ENCODE measurements around the gene SSUH2. TPM values are rescaled to one million over a fixed set of nuclear protein-coding genes. Genes with fewer than 3 reads are reported as not detected.

Gene SSUH2
- total RNA-seq, 1 donor from 2014 or later = 3.9 TPM

DNA sequence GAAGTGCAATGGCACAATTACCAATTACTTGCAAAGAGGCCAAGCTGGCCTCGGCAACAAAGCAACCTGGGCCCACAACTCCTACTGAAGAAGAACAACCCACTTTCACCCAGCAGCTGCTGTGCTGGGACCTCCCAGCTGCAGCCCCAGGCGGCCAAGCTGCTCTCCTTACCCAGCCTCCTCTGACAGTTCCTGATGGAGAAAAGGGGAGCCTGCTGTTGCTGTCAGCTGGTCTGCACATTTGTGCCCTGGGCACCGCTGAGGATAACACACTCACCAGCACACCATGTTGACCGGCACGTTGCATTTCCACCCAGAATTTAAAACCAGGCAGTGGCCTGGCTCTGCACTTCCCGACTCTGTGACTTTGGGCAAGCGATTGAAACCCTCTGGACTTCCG, 33.6 kb downstream of the SSUH2 start:
- DNase-seq (ENCODE audit: low spot score) = no peak

DNA sequence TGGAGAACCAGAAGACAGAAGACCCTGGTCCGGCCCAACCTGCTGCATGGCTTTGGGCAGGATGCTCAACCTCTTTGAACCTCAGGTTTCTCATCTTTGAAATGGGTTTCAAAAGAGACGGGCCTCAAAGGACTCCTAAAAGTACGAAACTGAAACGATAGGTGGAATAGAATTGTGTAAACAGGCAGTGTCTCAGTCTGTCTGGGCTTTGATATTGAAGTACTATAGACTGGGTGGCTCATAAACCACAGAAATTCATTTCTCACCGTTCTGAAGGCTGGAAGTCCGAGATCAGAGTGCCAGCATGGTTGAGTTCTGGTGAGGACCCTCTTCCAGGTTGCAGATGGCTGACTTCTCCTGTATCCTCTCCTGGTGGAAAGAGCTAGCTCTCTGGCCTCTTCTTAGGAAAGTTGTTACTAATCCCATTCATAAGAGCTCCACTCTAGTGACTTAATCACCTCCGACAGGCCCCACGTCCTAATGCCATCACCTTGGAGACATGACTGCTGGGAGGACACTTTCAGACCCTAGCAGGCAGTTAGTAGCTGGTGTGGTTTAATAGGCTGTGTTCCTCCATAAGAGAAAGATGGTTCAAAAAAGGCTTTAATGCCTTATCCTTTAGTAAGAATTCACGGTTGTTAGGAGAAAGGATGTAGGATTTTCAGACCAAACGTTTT, 35.7 kb downstream of the SSUH2 start:
- no peak for DNase-seq (ENCODE audit: low spot score)

DNA sequence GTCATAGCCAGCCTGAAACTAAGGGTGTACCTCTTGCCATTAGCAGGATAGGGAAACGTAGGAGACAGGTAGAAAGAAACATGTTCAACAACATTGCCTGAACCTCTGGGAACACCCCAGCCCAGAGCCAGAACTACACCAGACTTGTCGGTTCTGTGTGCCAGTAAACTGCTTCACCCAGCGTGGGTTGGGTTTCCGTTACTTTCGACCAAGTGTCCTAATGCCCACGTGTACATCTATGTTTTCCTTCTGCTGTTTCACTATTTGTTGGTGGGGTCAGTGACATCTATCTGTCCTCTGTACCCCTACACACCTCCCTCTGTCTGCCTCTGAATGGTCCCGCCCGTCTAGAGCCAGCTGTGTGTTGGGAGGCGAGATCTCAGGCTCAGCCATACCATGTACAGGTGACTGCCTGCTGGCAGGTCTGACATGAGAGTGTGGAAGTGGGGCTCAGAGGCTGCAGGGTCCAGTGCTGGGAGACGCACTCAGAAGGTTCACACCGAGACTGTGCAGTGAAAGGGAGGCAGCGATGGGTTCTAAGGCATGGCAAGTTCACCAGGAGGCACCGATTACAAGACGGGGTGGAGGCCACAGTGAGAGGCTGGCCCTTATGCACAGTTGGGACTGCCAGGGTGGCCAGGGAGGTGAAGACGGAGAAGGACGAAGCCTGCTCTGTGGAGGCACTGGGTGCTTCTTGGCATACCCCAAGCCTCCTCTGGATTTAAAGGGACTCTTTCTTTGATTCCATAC, 36.4 kb downstream of the SSUH2 start:
- DNase-seq (ENCODE audit: low spot score) = no peak

DNA sequence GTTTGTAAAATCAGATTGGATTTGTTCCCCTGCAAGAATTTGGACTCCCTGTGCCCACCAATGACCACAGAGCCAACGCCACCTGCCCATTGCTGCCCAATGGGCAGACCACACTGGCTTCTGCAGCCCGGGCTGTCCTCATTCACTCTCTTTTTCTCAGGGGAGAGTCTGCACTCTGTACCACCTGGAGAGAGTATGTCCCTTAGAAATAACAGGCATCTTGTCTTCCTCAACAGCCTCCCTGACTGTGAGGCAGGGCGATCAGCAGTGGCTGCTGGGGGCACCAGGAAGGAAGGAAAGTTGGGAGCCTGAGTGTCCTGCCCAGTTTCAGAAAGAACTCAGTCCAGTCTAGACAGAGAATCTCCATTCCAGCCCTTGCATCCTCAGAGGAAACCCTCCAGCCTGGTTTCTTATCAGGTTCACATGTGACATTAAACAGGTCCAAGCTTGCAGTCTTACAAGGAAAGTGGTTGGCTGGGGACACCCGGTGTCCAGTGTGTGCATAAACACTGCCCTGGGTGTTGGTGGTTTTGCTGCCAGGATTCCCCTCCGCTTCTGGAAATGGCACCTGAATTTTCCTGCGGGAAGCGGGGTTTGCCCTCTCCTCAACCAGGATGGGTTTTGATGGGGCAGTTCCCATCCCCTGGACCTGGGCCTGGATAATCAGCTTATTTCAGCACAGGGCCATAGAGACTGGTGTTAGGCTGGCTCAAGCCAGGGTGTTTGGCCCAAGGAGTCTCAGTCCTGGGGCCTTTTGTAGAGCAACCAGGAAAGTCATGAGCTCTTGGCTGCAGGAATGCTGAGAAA, 37.2 kb downstream of the SSUH2 start:
- DNase-seq (ENCODE audit: low spot score) = peak; percentile 96

DNA sequence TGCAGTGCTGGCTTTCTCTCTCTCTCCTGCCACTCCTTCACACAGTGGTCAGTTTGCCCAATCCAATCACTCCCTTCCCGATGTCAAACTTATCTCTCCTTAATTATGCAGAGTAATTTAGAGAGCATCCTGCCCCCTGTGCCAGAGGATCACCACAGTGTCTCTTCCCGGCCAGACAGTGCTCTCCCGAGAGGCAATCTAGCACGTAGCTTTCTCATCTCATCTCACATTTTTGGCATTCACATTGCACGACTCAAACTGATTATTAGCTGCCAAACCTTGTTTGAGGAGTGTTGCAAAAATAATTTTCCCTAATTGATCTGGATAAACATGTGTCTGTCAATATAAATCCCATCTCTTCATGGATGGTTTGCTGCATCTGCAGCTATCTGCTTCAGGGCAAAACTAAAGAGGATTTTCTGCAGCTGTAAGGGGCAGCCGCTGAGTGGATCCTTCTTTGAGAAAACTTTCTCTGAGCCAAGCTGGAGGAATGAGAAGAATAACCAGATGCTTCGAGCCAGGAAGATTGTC, 37.8 kb downstream of the SSUH2 start:
- peak; percentile 73 for DNase-seq (ENCODE audit: low spot score)

DNA sequence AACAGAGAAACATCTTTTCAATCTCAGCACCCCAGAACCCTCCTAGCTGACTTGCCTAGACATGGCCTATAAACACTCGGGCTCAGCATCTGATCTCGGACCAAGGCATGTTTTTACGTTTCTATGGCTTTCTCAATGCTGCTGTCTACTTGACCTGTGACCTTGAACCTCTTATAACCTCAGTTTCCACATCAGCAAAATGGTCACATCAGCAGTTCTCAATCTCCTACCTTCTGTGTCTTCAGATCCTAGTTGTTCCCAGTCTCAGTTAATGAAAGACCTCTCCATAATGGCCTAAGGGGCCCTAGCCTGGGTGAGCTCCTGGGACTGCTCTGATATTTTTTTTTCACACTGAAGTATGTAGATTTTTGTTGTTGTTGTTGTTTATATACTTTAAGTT, 39.6 kb downstream of the SSUH2 start:
- DNase-seq (ENCODE audit: low spot score) = no peak

DNA sequence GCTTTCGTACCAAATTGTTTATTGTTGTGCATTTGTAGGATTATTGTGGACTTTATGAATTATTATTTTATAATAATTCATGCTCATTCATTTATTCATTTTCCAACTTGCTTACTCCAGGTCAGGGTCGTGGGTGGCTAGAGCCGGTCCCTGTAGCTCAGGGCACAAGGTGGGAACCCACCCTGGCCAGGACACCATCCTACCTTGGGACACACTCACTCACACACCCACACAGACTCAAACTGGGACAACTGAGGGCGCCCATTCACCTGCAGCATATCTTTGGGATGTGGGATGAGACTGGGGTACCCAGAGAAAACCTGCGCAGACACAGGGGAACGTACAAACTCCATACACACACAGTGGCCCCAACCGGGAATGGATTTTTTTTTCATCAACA, 40.6 kb downstream of the SSUH2 start:
- DNase-seq (ENCODE audit: low spot score) = no peak

DNA sequence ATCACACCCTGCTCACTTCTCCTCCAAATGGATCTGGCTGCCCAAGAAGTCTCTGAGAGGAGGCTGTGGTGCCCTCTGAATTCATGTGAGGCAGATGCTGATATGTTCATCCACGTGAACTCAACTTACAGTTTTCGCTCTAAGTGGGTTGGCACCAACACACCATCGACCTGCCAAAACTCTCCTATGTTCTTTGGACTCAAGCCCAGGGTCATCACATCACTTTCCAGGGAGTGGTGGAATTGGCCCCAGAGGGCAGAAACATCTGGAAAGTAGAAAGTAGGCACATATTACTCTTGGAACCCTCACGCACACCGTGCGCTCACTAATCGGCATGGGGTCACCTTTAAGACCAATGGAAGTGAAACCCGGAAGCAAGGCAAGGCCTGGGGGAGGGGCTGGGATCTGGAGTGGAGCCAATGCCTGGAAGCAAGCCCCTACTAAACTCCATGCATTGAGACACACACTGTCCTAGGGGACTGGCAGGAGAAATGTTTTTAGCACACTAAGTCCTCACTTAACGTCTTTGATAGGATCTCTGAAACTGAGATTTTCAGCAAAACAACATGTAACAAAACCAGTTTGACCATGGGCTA, 41.4 kb downstream of the SSUH2 start:
- DNase-seq (ENCODE audit: low spot score) = no peak

DNA sequence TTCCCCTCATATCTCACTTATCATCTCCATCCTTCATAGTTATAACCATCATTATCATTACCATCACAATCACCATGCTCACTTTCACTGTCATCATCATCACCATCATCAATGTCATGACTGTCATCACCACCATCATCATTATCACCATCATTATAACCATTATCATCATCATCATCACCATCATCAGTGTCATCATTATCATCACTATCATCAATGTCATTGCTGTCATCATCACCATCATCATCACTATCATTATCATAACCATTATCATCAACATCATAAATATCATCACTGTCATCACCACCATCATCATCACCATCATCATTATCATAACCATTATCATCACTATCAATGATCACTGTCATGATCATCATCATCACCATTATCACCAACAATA, 44.1 kb downstream of the SSUH2 start:
- no peak for DNase-seq (ENCODE audit: low spot score)

DNA sequence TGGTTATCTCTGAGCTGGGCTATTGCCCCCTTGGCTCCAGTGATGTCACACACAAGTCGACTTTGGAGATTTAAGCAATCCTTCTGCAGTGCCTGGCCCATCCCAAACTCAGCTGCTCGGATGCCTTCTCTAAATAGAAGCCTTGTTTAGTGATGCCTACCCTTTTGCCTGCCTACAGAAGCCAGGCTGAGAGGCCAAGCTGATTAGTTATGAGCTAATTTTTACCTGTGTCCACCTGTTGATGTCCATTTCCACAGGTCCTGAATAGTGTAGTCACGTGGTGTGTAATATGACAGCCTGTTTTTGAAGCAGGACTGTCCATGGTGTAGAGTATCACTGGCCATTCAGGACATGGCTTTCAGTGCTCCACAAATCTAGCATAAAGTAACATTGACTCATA, 45.5 kb downstream of the SSUH2 start:
- no peak for DNase-seq (ENCODE audit: low spot score)

DNA sequence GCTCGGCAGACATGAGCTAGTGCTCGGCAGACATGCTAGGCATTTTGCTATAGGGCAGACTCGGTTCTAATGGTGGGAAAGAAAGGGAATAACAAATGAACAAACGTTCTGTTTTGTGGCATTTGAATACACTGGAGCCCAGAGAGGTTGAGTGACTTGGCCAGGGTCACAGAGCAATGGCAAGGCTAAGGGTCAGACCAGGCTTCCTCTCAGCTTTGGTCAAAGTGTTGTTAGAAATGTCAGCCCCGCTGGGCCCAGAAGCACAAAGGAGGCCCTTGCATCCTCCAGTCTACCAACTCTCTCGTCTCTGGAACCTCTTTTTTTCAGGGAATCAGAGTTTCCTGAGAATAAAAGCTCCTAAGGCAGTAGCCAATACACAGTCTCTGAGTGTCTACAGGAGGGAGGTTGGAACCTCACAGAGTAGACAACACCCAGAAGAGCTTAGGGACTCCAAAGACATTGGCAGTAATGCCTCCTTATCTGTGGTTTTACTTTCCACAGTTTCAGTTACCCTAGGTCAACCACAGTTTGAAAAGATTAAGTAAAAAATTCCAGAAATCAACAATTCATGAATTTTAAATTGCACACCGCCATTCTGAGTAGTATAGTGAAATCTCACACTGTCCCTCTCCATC, 47.3 kb downstream of the SSUH2 start:
- peak; percentile 54 for DNase-seq (ENCODE audit: low spot score)

DNA sequence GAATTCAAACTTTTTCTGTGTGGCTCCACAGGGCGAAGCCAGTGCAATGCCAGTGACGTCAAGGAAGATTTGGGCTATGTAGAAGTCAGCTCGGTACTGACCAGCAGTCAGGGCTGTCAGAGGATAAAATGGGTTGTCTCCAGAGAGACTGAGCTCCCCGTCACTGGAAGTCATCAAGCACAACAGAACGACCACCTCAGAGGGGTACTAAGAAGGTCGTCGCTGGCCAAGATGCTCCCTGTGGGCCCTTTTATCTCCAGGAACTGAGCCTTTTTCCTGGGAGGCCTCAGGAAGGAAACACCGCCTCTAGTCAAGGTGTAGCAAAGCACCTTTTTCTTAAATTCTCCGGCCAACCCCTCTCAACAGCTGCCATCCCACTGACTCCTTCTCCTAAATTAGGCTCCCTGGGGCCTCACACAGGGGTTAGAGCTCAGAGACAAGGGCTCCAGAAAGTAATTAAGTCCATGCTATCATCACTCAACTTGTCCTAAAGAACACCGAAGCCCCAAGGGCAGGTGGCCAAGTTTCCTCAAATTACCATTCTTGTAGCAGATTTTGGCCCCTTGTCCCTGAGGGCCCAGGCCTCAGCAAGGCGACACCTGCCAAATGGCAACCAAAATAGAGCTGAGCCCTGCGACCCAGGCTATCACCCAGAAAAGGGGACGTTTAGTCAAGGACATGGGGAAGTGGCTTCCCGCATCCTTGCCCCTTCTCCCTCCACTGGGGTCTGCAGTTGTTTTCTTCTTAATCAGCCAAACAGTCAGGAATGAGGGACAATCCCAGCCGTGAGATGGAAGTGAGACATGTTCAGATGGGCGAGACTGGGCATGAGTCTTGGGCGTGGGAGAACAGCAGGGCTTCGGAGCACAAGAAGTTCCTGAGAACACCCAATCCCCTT, 48.0 kb downstream of the SSUH2 start:
- no peak for DNase-seq (ENCODE audit: low spot score)

DNA sequence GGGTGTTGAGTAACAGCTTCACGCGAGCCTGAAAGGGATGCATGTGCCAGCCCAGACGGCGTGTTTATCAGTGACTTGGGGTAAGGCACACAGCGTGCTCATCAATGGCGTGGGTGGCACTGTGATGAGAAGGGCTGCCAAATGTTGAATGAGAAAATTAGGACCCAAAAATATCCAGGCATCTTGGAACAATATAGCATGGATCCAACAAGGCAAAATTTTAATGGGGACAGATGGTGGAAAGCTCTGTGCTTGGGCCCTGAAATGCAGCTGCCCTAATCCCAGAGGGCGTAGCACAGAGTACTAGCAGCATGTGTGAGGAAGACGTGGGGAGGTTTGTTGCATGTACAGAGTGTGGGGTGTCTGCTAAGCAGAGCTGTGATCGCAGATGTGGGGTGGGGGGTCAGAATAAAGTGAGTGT, 48.9 kb downstream of the SSUH2 start:
- DNase-seq (ENCODE audit: low spot score) = no peak

DNA sequence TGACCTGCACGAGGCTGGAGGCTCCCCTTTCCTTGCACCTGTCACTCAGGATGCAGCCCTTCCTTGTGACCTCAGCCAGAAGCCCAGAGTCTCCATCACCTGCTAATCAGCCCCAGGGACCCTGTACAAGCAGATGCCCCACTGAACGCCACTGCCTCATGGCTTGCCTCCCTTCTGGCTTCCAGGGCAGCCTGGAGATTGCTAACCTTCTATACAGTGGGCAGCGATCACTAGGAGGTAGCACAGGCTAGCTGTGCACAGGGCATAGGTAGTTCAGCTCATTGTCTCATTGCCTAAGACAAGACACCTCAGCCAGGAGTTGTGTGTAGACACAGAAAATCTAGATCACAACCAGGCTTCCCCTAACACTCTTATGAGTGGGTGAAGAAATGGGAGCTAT, 49.3 kb downstream of the SSUH2 start:
- no peak for DNase-seq (ENCODE audit: low spot score)

DNA sequence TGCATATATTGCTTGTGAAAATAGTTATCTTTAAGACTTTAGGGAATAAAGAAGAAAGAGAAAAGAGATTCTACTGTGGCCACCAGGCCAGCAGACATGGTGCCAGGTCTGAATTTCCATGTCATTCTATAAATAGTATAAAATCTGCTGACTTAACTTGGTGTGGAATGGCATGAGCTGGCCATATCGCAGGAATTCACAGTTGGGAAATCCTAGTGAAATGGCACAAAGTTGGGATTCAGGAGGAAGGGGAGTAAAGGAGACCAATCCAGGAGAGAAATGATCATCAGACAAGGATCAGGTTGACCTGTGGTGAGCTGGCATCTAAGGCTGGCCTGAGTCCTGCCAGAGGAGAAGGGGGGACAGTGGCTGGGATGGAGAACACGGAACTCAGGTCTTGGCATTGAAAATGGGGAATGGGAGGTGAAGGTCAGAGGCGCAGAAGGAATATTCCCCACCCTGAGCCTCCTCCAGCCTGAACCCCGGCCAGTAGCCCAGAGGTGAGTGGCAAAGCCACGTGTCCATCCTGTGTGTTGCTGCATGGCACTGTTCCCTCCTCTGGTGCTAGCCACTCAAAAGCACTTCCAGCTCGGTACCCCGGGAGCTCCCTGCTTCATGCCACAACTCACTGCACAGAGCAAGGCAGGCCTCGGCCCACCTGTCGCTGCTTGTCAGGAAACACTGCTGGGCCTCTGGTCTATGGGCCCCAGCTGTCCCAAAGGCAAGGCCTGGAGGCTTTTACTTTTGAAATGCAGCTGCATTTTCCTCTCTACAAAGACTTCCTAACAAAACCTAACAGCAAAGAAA, 51.4 kb downstream of the SSUH2 start:
- no peak for DNase-seq (ENCODE audit: low spot score)

DNA sequence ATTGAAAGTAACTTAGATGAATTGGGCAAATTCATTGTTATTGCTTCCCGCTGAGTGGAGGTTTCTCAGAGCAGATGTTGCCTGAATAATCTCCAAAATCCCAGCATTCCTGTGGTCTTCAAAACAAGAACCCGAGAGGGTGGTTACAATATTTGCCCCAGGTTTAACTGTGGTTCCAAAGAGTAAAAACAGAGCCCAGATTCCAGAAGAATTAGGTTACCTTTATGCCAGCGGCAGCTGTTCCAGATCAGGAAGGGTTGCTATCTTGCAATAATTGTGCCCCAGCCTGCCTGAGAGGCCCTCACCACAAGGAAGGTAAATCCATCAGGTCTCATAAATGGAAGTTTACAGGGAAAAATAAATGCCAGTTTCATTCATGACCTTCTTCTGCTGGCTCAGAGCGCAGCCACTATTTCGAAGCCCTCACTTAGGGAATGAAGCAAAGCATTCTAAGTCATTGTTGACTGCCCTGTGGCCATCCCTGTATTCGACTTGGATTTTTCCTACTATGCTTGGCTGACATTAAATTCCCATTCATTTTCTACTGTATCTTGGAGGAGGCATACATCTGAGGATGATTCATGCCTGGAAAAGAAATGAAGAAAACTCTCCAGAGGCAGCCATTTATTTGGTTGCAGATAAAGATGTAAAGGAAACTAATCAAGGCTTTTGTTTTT, 54.6 kb downstream of the SSUH2 start:
- peak; percentile 42 for DNase-seq (ENCODE audit: low spot score)

DNA sequence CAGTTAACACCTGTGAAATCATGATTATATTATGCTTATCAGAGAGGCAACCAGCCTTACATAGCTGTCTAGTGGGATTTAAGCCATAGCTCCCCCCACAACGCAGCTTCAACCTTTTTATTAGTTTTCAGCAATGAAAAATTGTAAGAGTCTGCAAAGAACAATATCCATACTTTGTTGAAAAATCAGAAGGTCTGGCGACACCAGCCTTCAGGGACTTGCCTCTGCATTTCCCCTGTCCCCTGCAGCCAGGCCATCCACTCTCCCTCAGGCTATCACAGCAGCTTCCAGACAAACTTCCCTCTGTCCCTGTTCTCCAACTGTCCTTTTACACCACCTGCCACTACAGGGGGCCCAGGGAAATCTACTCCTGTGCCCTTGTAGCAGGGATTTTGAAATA, 59.9 kb downstream of the SSUH2 start:
- no peak for DNase-seq (ENCODE audit: low spot score)

DNA sequence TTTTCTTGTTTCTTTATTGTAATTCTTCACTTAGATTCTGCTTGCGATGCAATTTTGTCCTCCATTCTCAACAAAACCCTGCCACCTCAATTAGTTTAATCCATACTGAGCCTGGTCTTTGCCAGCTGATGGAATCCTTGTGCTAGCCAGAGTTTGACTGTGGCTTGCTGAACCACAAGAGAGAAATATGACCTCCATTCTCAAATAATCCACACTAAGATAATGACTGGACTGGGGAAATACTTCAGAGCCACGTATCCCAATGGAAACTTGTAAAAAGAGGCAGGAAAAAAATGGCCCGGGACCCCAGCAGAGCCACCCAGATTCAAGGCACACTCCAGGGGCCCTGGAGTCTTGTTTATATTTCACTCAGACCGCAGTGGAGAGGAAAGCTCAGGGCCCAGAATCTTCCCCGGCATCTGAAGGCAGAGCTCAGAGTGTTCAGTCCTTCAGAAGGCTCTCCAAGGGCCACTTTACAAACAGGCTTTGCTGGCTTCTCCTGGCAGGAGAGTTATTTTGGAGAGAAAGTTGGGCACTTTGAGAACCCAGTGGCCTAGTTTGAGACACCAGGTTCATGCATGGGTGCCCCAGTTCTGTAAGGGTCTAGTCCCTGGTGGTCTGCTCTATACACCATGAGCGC, 62.7 kb downstream of the SSUH2 start:
- DNase-seq (ENCODE audit: low spot score) = no peak
